C4-2B (cell line): Measurements from ENCODE around the gene APIP.

Experiments used
- ZFX ChIP-seq: fragments of 450-650 bp; IDR thresholded peaks from 2 replicates; pipeline ENCODE4 v1.6.1; 2017
- TF ChIP-seq, protein P1 (sequence below): fragments of 450-650 bp; conservative IDR thresholded peaks from 2 replicates; pipeline ENCODE4 v1.5.1; 2017; ENCODE audit warnings: mild to moderate bottlenecking

DNA sequence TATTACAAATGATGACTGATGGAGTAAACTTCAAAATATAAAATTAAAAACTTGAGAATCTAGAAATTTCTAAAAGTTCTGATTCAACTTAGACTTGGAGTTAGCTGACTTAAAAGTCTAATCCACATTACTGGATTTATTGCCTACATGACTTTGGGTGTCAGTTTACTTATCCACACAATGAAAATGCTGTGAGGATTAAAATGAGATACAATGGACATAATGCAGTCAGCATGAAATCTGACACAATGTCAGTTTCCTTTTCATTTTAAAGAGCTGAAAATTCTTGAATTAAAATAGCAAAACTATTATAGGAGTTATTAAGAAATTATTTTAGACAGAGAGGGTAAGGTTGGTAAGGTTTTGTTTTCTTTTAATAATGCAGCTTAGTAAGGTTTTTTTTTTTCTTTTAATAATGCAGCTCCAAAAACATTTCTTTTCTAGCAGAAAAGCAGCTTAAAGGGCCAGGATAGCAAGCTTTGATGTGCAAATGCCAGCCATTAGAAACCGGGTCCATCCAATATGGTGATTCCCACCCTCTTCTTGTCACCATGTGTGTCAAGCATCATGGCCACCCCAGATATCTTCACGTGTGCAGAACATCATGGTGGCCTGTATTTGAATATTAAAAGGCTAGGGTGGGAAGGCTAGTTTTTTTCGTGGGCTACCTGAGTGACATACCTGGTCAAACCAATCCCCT lies 18.9 kb downstream of the APIP start:
- TF ChIP-seq, protein P1, sequence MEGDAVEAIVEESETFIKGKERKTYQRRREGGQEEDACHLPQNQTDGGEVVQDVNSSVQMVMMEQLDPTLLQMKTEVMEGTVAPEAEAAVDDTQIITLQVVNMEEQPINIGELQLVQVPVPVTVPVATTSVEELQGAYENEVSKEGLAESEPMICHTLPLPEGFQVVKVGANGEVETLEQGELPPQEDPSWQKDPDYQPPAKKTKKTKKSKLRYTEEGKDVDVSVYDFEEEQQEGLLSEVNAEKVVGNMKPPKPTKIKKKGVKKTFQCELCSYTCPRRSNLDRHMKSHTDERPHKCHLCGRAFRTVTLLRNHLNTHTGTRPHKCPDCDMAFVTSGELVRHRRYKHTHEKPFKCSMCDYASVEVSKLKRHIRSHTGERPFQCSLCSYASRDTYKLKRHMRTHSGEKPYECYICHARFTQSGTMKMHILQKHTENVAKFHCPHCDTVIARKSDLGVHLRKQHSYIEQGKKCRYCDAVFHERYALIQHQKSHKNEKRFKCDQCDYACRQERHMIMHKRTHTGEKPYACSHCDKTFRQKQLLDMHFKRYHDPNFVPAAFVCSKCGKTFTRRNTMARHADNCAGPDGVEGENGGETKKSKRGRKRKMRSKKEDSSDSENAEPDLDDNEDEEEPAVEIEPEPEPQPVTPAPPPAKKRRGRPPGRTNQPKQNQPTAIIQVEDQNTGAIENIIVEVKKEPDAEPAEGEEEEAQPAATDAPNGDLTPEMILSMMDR: no peak
- TF ChIP-seq ZFX: no peak
